Measurements from ENCODE around the gene USP15.

Gene USP15

GRCh38 chr12:62250671-62251608, 9.3 kb upstream of the USP15 start:
- Histone ChIP-seq H3K4ac (ENCODE audit: low read depth, low read length) (no peak overlapping the region), H3K4me1 (ENCODE audit: control insufficient read depth in 1 of 2, insufficient read depth in 2 of 2, low read length in 2 of 2) (peaks cover 0 to 8% of the 10 kb centered on the region in 2 experiments), H4K8ac (ENCODE audit: low read depth, low read length) (no peak overlapping the region), H3K36me3 (ENCODE audit: control insufficient read depth in 1 of 2, insufficient read depth in 2 of 2, low read length in 2 of 2) (no peaks in the 10 kb centered on the region), H2AK5ac (ENCODE audit: low read length) (no peak overlapping the region), H3K4me2 (ENCODE audit: low read length) (no peak overlapping the region), H2BK5ac (ENCODE audit: low read depth, low read length, poor library complexity) (no peak overlapping the region), H3K9ac (ENCODE audit: low read length) (no peak overlapping the region), H3K9me3 (ENCODE audit: insufficient read depth, low read depth, low read length) (no peaks in the 10 kb centered on the region), H4K12ac (ENCODE audit: low read depth, low read length) (no peak overlapping the region), H2AFZ (ENCODE audit: insufficient read depth, low read length, poor library complexity) (no peak overlapping the region), H2BK12ac (ENCODE audit: low read length) (no peak overlapping the region), H3K18ac (ENCODE audit: low read length) (no peak overlapping the region), H3K23ac (ENCODE audit: low read length) (no peak overlapping the region), H3K27me3 (ENCODE audit: insufficient read depth, low read length) (no peaks in the 10 kb centered on the region), H3K14ac (ENCODE audit: low read length) (no peak overlapping the region), H3K79me2 (ENCODE audit: control insufficient read depth, insufficient read depth, low read length, poor library complexity) (no peaks in the 10 kb centered on the region), H4K91ac (ENCODE audit: low read depth, low read length) (no peak overlapping the region), H3K79me1 (ENCODE audit: low read length) (peaks cover 3% of the 10 kb centered on the region), H3K27ac (ENCODE audit: low read depth, low read length) (peak overlapping the region; percentile 20), H2BK120ac (ENCODE audit: insufficient read depth, low read length, poor library complexity) (no peak overlapping the region), H3K4me3 (ENCODE audit: low read depth, low read length) (no peak overlapping the region)
- DNase-seq: peak; percentile 24 to 78
- no CpG with 5 or more reads among the region's 3 CpGs for WGBS (ENCODE audit: extremely low coverage, insufficient coverage, insufficient read length)

DNA sequence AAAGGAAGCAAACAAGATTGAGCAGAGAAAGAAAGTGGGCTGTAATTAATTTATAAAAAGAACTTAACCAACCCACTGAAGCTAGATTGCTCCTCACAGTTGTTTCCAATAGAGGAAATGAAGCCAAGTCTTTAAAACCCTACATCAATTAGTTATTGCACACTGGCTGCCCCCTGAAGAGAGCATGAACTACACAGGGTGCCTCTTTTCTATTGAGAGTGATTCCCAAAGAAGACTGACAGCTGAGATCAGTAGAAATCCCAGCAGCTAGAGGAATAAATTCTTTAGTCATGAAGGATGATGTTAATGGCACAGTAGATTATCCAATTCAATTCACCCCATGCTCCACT, 8.6 kb upstream of the USP15 start:
- no peak overlapping the region for H3K27ac ChIP-seq (ENCODE audit: low read depth, low read length)
- no peak overlapping the region for H2BK12ac ChIP-seq (ENCODE audit: low read length)
- no peak overlapping the region for H3K14ac ChIP-seq (ENCODE audit: low read length)
- H3K18ac ChIP-seq (ENCODE audit: low read length): no peak overlapping the region
- no peak overlapping the region for H3K4me2 ChIP-seq (ENCODE audit: low read length)
- no peaks in the 10 kb centered on the region for H3K36me3 ChIP-seq (ENCODE audit: control insufficient read depth in 1 of 2, insufficient read depth in 2 of 2, low read length in 2 of 2)
- H3K4me1 ChIP-seq (ENCODE audit: control insufficient read depth in 1 of 2, insufficient read depth in 2 of 2, low read length in 2 of 2): peaks cover 0 to 8% of the 10 kb centered on the region in 2 experiments
- H3K23ac ChIP-seq (ENCODE audit: low read length): no peak overlapping the region
- no peak overlapping the region for H3K9ac ChIP-seq (ENCODE audit: low read length)
- H2AK5ac ChIP-seq (ENCODE audit: low read length): no peak overlapping the region
- no peaks in the 10 kb centered on the region for H3K79me2 ChIP-seq (ENCODE audit: control insufficient read depth, insufficient read depth, low read length, poor library complexity)
- no peaks in the 10 kb centered on the region for H3K27me3 ChIP-seq (ENCODE audit: insufficient read depth, low read length)
- H2BK120ac ChIP-seq (ENCODE audit: insufficient read depth, low read length, poor library complexity): no peak overlapping the region
- H3K4me3 ChIP-seq (ENCODE audit: low read depth, low read length): no peak overlapping the region
- no peak overlapping the region for H4K91ac ChIP-seq (ENCODE audit: low read depth, low read length)
- H3K4ac ChIP-seq (ENCODE audit: low read depth, low read length): no peak overlapping the region
- no peak for DNase-seq
- H3K9me3 ChIP-seq (ENCODE audit: insufficient read depth, low read depth, low read length): no peaks in the 10 kb centered on the region
- H4K8ac ChIP-seq (ENCODE audit: low read depth, low read length): no peak overlapping the region
- H3K79me1 ChIP-seq (ENCODE audit: low read length): peaks cover 3% of the 10 kb centered on the region
- no peak overlapping the region for H4K12ac ChIP-seq (ENCODE audit: low read depth, low read length)
- no peak overlapping the region for H2AFZ ChIP-seq (ENCODE audit: insufficient read depth, low read length, poor library complexity)
- H2BK5ac ChIP-seq (ENCODE audit: low read depth, low read length, poor library complexity): no peak overlapping the region

DNA sequence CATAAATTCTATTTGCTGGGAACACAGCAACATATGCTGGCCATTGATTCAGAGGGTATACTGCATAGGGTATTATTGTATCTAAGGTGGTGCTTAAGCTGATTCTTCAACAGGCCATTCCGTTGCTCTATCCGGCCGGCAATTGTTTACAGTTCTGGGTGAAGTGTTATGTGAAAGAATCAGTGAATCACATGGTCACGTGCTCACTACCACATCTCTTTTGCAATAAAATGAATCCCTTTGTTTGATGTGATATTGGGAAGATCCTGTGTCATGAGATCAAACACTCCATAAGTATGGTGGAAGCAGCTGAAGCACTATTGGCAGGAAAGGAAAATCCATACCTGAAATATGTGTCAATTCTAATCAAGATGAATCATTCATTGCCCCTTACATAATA, 7.6 kb upstream of the USP15 start:
- Histone ChIP-seq H3K23ac (ENCODE audit: low read length) (no peak overlapping the region), H3K18ac (ENCODE audit: low read length) (no peak overlapping the region), H2BK12ac (ENCODE audit: low read length) (no peak overlapping the region), H3K27ac (ENCODE audit: low read depth, low read length) (no peak overlapping the region), H2AK5ac (ENCODE audit: low read length) (no peak overlapping the region), H3K9me3 (ENCODE audit: insufficient read depth, low read depth, low read length) (no peaks in the 10 kb centered on the region), H3K4me1 (ENCODE audit: control insufficient read depth in 1 of 2, insufficient read depth in 2 of 2, low read length in 2 of 2) (peaks cover 0 to 8% of the 10 kb centered on the region in 2 experiments), H3K27me3 (ENCODE audit: insufficient read depth, low read length) (no peaks in the 10 kb centered on the region), H4K12ac (ENCODE audit: low read depth, low read length) (no peak overlapping the region), H3K79me1 (ENCODE audit: low read length) (peaks cover 3% of the 10 kb centered on the region), H3K4ac (ENCODE audit: low read depth, low read length) (no peak overlapping the region), H3K4me2 (ENCODE audit: low read length) (no peak overlapping the region), H2AFZ (ENCODE audit: insufficient read depth, low read length, poor library complexity) (no peak overlapping the region), H2BK120ac (ENCODE audit: insufficient read depth, low read length, poor library complexity) (no peak overlapping the region), H4K8ac (ENCODE audit: low read depth, low read length) (no peak overlapping the region), H2BK5ac (ENCODE audit: low read depth, low read length, poor library complexity) (no peak overlapping the region), H3K79me2 (ENCODE audit: control insufficient read depth, insufficient read depth, low read length, poor library complexity) (no peaks in the 10 kb centered on the region), H3K36me3 (ENCODE audit: control insufficient read depth in 1 of 2, insufficient read depth in 2 of 2, low read length in 2 of 2) (no peaks in the 10 kb centered on the region), H3K4me3 (ENCODE audit: low read depth, low read length) (no peak overlapping the region), H3K14ac (ENCODE audit: low read length) (no peak overlapping the region), H3K9ac (ENCODE audit: low read length) (no peak overlapping the region), H4K91ac (ENCODE audit: low read depth, low read length) (no peak overlapping the region)
- DNase-seq: no peak
- no CpG with 5 or more reads among the region's 4 CpGs for WGBS (ENCODE audit: extremely low coverage, insufficient coverage, insufficient read length)

GRCh38 chr12:62254967-62255366, 5.2 kb upstream of the USP15 start:
- no peak overlapping the region for H3K18ac ChIP-seq (ENCODE audit: low read length)
- H4K91ac ChIP-seq (ENCODE audit: low read depth, low read length): no peak overlapping the region
- H4K8ac ChIP-seq (ENCODE audit: low read depth, low read length): no peak overlapping the region
- peaks cover 5% of the 10 kb centered on the region for H3K79me1 ChIP-seq (ENCODE audit: low read length)
- peaks cover 0 to 4% of the 10 kb centered on the region in 2 experiments for H3K4me1 ChIP-seq (ENCODE audit: control insufficient read depth in 1 of 2, insufficient read depth in 2 of 2, low read length in 2 of 2)
- H3K79me2 ChIP-seq (ENCODE audit: control insufficient read depth, insufficient read depth, low read length, poor library complexity): peaks cover 4% of the 10 kb centered on the region
- no peak overlapping the region for H3K4ac ChIP-seq (ENCODE audit: low read depth, low read length)
- no peak overlapping the region for H3K14ac ChIP-seq (ENCODE audit: low read length)
- H3K23ac ChIP-seq (ENCODE audit: low read length): no peak overlapping the region
- no peak overlapping the region for H2AFZ ChIP-seq (ENCODE audit: insufficient read depth, low read length, poor library complexity)
- no peak overlapping the region for H4K12ac ChIP-seq (ENCODE audit: low read depth, low read length)
- H3K9me3 ChIP-seq (ENCODE audit: insufficient read depth, low read depth, low read length): no peaks in the 10 kb centered on the region
- no peak overlapping the region for H2BK120ac ChIP-seq (ENCODE audit: insufficient read depth, low read length, poor library complexity)
- H3K27ac ChIP-seq (ENCODE audit: low read depth, low read length): no peak overlapping the region
- no peaks in the 10 kb centered on the region for H3K27me3 ChIP-seq (ENCODE audit: insufficient read depth, low read length)
- no peak overlapping the region for H2AK5ac ChIP-seq (ENCODE audit: low read length)
- H3K36me3 ChIP-seq (ENCODE audit: control insufficient read depth in 1 of 2, insufficient read depth in 2 of 2, low read length in 2 of 2): no peaks in the 10 kb centered on the region
- WGBS (ENCODE audit: extremely low coverage, insufficient coverage, insufficient read length): no CpG with 5 or more reads among the region's 3 CpGs
- no peak overlapping the region for H2BK12ac ChIP-seq (ENCODE audit: low read length)
- no peak overlapping the region for H3K9ac ChIP-seq (ENCODE audit: low read length)
- DNase-seq: no peak
- H3K4me3 ChIP-seq (ENCODE audit: low read depth, low read length): no peak overlapping the region
- H3K4me2 ChIP-seq (ENCODE audit: low read length): no peak overlapping the region
- H2BK5ac ChIP-seq (ENCODE audit: low read depth, low read length, poor library complexity): no peak overlapping the region

Data from trophoblast cell (in vitro differentiated cells and primary cell).